ENCODE measurements around the gene ARMC9. TPM values are rescaled to one million over a fixed set of nuclear protein-coding genes. Genes with fewer than 3 reads are reported as not detected.

ARMC9 gene
- total RNA-seq, 4 donors from 2014 or later = 6.5 to 11.5 (median 9.3) TPM

DNA sequence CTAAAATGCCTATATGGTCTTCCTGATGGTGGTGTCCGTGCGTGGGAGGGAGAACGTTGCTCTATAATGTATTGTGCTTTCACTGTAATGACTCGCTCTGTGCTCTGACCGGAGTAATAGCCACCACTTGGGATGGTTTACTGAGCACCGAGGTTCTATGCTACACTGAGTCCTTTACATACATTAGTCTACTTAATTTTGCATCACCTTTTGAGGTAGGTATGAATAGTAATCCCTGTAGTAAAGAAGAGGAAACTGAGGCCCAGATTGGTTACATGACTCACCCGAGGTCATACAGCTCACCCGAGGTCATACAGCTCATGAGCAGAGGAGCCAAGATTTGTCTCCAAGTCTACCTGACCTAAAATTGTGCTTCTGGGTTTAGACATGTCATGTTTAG lies 79.5 kb downstream of the ARMC9 start:
- no peak for DNase-seq (ENCODE audit: low spot score in 2 of 2)
- TF ChIP-seq POLR2AphosphoS5 (IDR thresholded peaks at IDR 0.05) (no peak), POLR2A (IDR thresholded peaks at IDR 0.05) (no peak), EP300 (IDR thresholded peaks at IDR 0.05) (no peak)
- TF ChIP-seq, protein P1, sequence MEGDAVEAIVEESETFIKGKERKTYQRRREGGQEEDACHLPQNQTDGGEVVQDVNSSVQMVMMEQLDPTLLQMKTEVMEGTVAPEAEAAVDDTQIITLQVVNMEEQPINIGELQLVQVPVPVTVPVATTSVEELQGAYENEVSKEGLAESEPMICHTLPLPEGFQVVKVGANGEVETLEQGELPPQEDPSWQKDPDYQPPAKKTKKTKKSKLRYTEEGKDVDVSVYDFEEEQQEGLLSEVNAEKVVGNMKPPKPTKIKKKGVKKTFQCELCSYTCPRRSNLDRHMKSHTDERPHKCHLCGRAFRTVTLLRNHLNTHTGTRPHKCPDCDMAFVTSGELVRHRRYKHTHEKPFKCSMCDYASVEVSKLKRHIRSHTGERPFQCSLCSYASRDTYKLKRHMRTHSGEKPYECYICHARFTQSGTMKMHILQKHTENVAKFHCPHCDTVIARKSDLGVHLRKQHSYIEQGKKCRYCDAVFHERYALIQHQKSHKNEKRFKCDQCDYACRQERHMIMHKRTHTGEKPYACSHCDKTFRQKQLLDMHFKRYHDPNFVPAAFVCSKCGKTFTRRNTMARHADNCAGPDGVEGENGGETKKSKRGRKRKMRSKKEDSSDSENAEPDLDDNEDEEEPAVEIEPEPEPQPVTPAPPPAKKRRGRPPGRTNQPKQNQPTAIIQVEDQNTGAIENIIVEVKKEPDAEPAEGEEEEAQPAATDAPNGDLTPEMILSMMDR (IDR thresholded peaks at IDR 0.05) = no peak
- no peaks in the 10 kb centered on the region for H3K27me3 ChIP-seq

DNA sequence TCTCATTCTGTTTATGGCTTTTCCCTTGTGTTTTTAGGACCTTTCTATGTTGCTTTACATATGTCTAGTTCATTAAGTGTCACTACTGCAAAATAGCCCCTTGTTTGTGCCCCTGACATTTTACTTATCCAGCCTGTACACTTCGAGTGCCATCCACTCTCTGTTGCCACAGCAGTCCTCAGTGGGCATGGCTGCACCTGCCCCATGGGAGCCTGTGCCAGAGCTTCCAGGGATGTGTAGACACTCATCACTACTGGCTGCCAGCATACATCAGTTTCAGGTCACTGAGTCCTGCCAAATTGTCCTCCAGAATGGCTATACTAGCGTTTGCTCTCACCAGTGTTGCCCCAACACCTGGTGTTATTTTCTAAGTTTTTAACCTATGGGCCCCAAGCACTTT lies 80.4 kb downstream of the ARMC9 start:
- H3K27me3 ChIP-seq = no peaks in the 10 kb centered on the region
- DNase-seq (ENCODE audit: low spot score in 2 of 2) = no peak
- TF ChIP-seq, protein P1 (IDR thresholded peaks at IDR 0.05) = no peak
- TF ChIP-seq POLR2AphosphoS5 (IDR thresholded peaks at IDR 0.05) (no peak), POLR2A (IDR thresholded peaks at IDR 0.05) (no peak), EP300 (IDR thresholded peaks at IDR 0.05) (no peak)
- no peaks in the 10 kb centered on the region for H3K4me1 ChIP-seq
- H3K4me3 ChIP-seq = no peak overlapping the region
- peaks cover 26% of the 10 kb centered on the region for H3K36me3 ChIP-seq
- WGBS = 58% methylated on average over 2 of the region's 2 CpGs
- no peak overlapping the region for H3K27ac ChIP-seq
- H3K9me3 ChIP-seq = no peaks in the 10 kb centered on the region

More for the DNA sequence above, 79.5 kb downstream of the ARMC9 start:
- Histone ChIP-seq H3K9me3 (no peaks in the 10 kb centered on the region), H3K27ac (no peak overlapping the region), H3K36me3 (peaks cover 31% of the 10 kb centered on the region), H3K4me1 (no peaks in the 10 kb centered on the region), H3K4me3 (no peak overlapping the region)
- 79% methylated on average over 8 of the region's 8 CpGs for WGBS

DNA sequence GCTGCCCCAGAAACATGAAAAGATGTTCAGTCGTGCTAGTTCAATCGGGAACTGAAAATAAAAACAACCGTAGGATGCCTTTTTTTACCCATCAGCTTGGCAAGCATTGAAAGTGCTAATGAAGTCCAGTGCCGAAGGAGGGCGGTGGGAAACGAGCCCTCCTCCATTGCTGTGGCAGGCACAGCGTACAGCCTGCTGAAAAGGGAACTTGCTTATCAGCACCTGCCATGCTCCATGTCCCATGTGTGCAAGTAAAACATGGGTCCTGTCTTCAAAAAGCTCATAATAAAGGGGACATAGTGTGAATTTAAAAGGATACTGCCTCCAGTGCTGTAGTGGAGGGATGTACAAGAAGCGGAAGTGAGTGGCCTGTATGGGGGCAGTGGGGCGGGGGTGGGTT lies 82.4 kb downstream of the ARMC9 start:
- Histone ChIP-seq H3K4me3 (no peak overlapping the region), H3K9me3 (no peaks in the 10 kb centered on the region), H3K36me3 (peaks cover 23% of the 10 kb centered on the region), H3K4me1 (no peaks in the 10 kb centered on the region), H3K27me3 (no peaks in the 10 kb centered on the region), H3K27ac (no peak overlapping the region)
- DNase-seq (ENCODE audit: low spot score in 2 of 2) = no peak
- WGBS = 83% methylated on average over 9 of the region's 9 CpGs
- TF ChIP-seq POLR2A (IDR thresholded peaks at IDR 0.05) = no peak
- TF ChIP-seq POLR2AphosphoS5 (IDR thresholded peaks at IDR 0.05) = no peak
- no peak for TF ChIP-seq EP300 (IDR thresholded peaks at IDR 0.05)
- TF ChIP-seq, protein P1 (IDR thresholded peaks at IDR 0.05) = no peak

DNA sequence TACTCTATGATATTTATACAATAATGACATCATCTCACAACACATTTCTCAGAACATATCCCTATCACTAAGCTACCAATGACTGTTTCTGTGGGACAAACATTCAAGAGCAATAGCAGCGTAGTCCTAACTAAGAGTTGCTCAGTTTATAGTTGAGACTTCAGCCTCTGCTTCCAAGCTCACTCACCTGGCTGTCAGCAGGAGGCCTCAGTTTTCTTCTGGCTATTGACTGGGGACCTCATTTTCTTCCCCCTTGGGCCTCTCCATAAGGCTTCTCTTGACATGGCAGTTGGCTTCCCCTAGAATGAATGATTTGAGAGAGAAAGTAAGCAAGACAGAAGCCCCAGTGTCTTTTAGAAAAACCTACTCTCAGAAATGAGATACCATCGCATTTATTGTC lies 85.9 kb downstream of the ARMC9 start:
- TF ChIP-seq, protein P1 (IDR thresholded peaks at IDR 0.05) = no peak
- no peak for TF ChIP-seq POLR2A (IDR thresholded peaks at IDR 0.05)
- TF ChIP-seq EP300 (IDR thresholded peaks at IDR 0.05) = no peak
- TF ChIP-seq POLR2AphosphoS5 (IDR thresholded peaks at IDR 0.05) = no peak
- Histone ChIP-seq H3K36me3 (peaks cover 11% of the 10 kb centered on the region), H3K4me3 (no peak overlapping the region), H3K27me3 (no peaks in the 10 kb centered on the region), H3K27ac (no peak overlapping the region), H3K4me1 (no peaks in the 10 kb centered on the region), H3K9me3 (no peaks in the 10 kb centered on the region)
- DNase-seq (ENCODE audit: low spot score in 2 of 2) = no peak
- 98% methylated on average over 2 of the region's 2 CpGs for WGBS

DNA sequence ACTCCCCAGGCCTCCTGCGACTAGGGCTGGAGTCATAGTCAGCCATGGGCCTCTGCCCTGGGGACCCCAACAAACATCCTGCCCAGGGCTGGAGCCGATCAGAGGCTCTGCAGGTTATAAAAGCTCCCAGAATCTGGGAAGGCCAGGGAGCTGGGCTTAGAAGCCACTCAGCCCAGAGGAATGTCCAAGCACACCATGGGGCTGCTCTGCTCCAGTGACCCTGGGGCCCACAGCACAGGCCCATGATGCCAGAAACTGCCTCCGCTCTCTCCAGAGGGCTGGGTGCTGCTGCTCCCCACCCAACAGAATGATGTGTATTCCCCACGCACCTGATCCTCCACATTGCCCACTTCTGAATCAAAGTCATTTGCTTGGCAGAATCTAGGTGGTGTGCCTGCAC lies 88.5 kb downstream of the ARMC9 start:
- Histone ChIP-seq H3K27me3 (no peaks in the 10 kb centered on the region), H3K9me3 (no peaks in the 10 kb centered on the region), H3K4me3 (no peak overlapping the region), H3K27ac (no peak overlapping the region), H3K36me3 (peaks cover 7% of the 10 kb centered on the region), H3K4me1 (no peaks in the 10 kb centered on the region)
- TF ChIP-seq, protein P1 (IDR thresholded peaks at IDR 0.05) = no peak
- TF ChIP-seq EP300 (IDR thresholded peaks at IDR 0.05) (no peak), POLR2AphosphoS5 (IDR thresholded peaks at IDR 0.05) (no peak), POLR2A (IDR thresholded peaks at IDR 0.05) (no peak)
- no peak for DNase-seq (ENCODE audit: low spot score in 2 of 2)
- 97% methylated on average over 3 of the region's 4 CpGs for WGBS

Data from suprapubic skin (tissue), 4 donors.